HEK293T (cell line): ENCODE data around the gene AHI1.

ENCODE experiments used
- BHLHE40 ChIP-seq: fragments of 450-650 bp; IDR thresholded peaks from 2 replicates; pipeline ENCODE4 v1.6.1; 2016; ENCODE audit warnings: mild to moderate bottlenecking, moderate library complexity, borderline replicate concordance
- FOXK2 ChIP-seq: fragments of 450-650 bp; IDR thresholded peaks from 2 replicates; pipeline ENCODE4 v1.6.1; 2016; ENCODE audit warnings: mild to moderate bottlenecking
- FOXM1 ChIP-seq: fragments of 450-650 bp; IDR thresholded peaks from 2 replicates; pipeline ENCODE4 v1.6.1; 2017; ENCODE audit warnings: mild to moderate bottlenecking, borderline replicate concordance
- SP1 ChIP-seq: fragments of 450-650 bp; IDR thresholded peaks from 2 replicates; pipeline ENCODE4 v1.6.1; 2017
- TARDBP ChIP-seq: fragments of 450-650 bp; IDR thresholded peaks from 2 replicates; pipeline ENCODE4 v1.6.1; 2016

- no peak for TF ChIP-seq SP1
- TF ChIP-seq BHLHE40, result no peak
- no peak for TF ChIP-seq TARDBP
- TF ChIP-seq FOXM1, result no peak
- no peak for TF ChIP-seq FOXK2
These were observed 4.2 kb downstream of the AHI1 start for GRCh38 chr6:135493218-135493961.
